Hepatocyte (in vitro differentiated cells): ENCODE measurements around the gene PARP12. TPM values are rescaled to one million over a fixed set of nuclear protein-coding genes. Genes with fewer than 3 reads are reported as not detected.
A peak's percentile ranks its signal among the peaks of the same experiment; 100 is the strongest.

ENCODE experiments used
- DNase-seq: peaks from one replicate; pipeline ENCODE4 v3.0.0-alpha.2; 2016; ENCODE audit warnings: low spot score
- H2AFZ ChIP-seq: fragments of 200-600 bp; sonication (generic); 2 replicates; pipeline ENCODE4 v1.6.0; 2016; ENCODE audit warnings: antibody characterized with exemption, mild to moderate bottlenecking
- H3K27ac ChIP-seq: fragments of 200-600 bp; sonication (generic); 2 replicates; pipeline ENCODE4 v1.5.1; 2016; ENCODE audit warnings: mild to moderate bottlenecking
- H3K27me3 ChIP-seq: fragments of 200-600 bp; sonication (generic); 2 replicates; pipeline ENCODE4 v1.6.1; 2016
- H3K36me3 ChIP-seq: fragments of 200-600 bp; sonication (generic); replicated peaks from 2 replicates; pipeline ENCODE4 v1.5.1; 2016; ENCODE audit warnings: low read depth; ENCODE audit not compliant: insufficient read depth
- H3K4me1 ChIP-seq: fragments of 200-600 bp; sonication (generic); 2 replicates; pipeline ENCODE4 v1.5.1; 2016; ENCODE audit warnings: mild to moderate bottlenecking, moderate library complexity; ENCODE audit not compliant: insufficient read depth
- H3K4me2 ChIP-seq: fragments of 200-600 bp; sonication (generic); 2 replicates; pipeline ENCODE4 v1.6.0; 2016
- H3K4me3 ChIP-seq: fragments of 200-600 bp; sonication (generic); 2 replicates; pipeline ENCODE4 v1.5.1; 2016; ENCODE audit warnings: mild to moderate bottlenecking
- H3K79me2 ChIP-seq: fragments of 200-600 bp; sonication (generic); 2 replicates; pipeline ENCODE4 v1.6.0; 2017; ENCODE audit warnings: mild to moderate bottlenecking
- H3K9me2 ChIP-seq: fragments of 200-600 bp; sonication (generic); replicated peaks from 2 replicates; pipeline ENCODE4 v1.6.0; 2017; ENCODE audit warnings: mild to moderate bottlenecking; ENCODE audit not compliant: insufficient read depth
- H3K9me3 ChIP-seq: fragments of 200-600 bp; sonication (generic); 2 replicates; pipeline ENCODE4 v1.5.1; 2016; ENCODE audit warnings: low read depth, mild to moderate bottlenecking
- H4K20me1 ChIP-seq: fragments of 200-600 bp; sonication (generic); 2 replicates; pipeline ENCODE4 v1.6.0; 2016; ENCODE audit warnings: mild to moderate bottlenecking; ENCODE audit not compliant: insufficient read depth, poor library complexity, severe bottlenecking
- CTCF ChIP-seq: fragments of 200-600 bp; sonication (generic); IDR thresholded peaks from 2 replicates; pipeline ENCODE4 v1.5.1; 2016; ENCODE audit warnings: antibody characterized with exemption, mild to moderate bottlenecking; ENCODE audit not compliant: poor library complexity
- EZH2 ChIP-seq: fragments of 200-600 bp; sonication (generic); IDR thresholded peaks from 2 replicates; pipeline ENCODE4 v1.6.1; 2016; ENCODE audit warnings: antibody characterized with exemption, mild to moderate bottlenecking, borderline replicate concordance
- EZH2phosphoT487 ChIP-seq: fragments of 200-600 bp; sonication (generic); IDR thresholded peaks from one replicate; pipeline ENCODE4 v1.6.1; 2018; ENCODE audit warnings: antibody characterized with exemption, mild to moderate bottlenecking, low read depth, moderate library complexity; ENCODE audit not compliant: unreplicated experiment, severe bottlenecking
- WGBS: methylation state at CpG from one replicate; pipeline ENCODE4 v1.1.6; 2016; ENCODE audit warnings: low lambda C conversion rate; ENCODE audit errors: missing lambda C conversion rate; 5-methylcytosine and 5-hydroxymethylcytosine counted together
- polyA plus RNA-seq: library from polyadenylated mRNA; unstranded; fragments of >200 nt; fragmentation: Nextera tagmentation; extraction: Ambion mirVana; gene quantifications from 2 replicates; pipeline ENCODE4 v1.2.1, GENCODE V29; 2016
- total RNA-seq: library from RNA; depleted of rRNA; stranded (reverse); fragments of >200 nt; gene quantifications from 2 replicates; pipeline ENCODE4 v1.2.3, GENCODE V29; 2014

Gene PARP12
- total and polyA plus RNA-seq, 2 experiments from 2014 or later = 11.2 to 14.0 TPM

- peaks cover 10% of the 10 kb centered on the region for H3K4me1 ChIP-seq
- no peaks in the 10 kb centered on the region for H3K9me3 ChIP-seq
- no peaks in the 10 kb centered on the region for H4K20me1 ChIP-seq
- no peaks in the 10 kb centered on the region for H3K27me3 ChIP-seq
- peaks cover 7% of the 10 kb centered on the region for H3K79me2 ChIP-seq
- H3K4me3 ChIP-seq = no peak overlapping the region
- H3K4me2 ChIP-seq = no peak overlapping the region
- no peaks in the 10 kb centered on the region for H3K9me2 ChIP-seq
- TF ChIP-seq EZH2phosphoT487 = no peak
- no peak for TF ChIP-seq EZH2
- TF ChIP-seq CTCF = no peak
- H2AFZ ChIP-seq = no peak overlapping the region
- H3K27ac ChIP-seq = no peak overlapping the region
- H3K36me3 ChIP-seq = no peaks in the 10 kb centered on the region
- no peak for DNase-seq
Observed at GRCh38 chr7:140051820-140052219, 10.9 kb downstream of the PARP12 start.

GRCh38 chr7:140050100-140050499 is 12.7 kb downstream of the PARP12 start:
- DNase-seq = no peak

GRCh38 chr7:140049339-140050024 is 13.3 kb downstream of the PARP12 start:
- no peaks in the 10 kb centered on the region for H3K9me3 ChIP-seq
- no peak overlapping the region for H2AFZ ChIP-seq
- H3K36me3 ChIP-seq = no peaks in the 10 kb centered on the region
- H3K27ac ChIP-seq = peak overlapping the region; percentile 65
- 86% methylated on average over 5 of the region's 5 CpGs for WGBS
- no peaks in the 10 kb centered on the region for H4K20me1 ChIP-seq
- peaks cover 5% of the 10 kb centered on the region for H3K79me2 ChIP-seq
- H3K4me3 ChIP-seq = no peak overlapping the region
- peak; percentile 58 for DNase-seq
- H3K9me2 ChIP-seq = no peaks in the 10 kb centered on the region
- peaks cover 14% of the 10 kb centered on the region for H3K4me1 ChIP-seq
- H3K4me2 ChIP-seq = no peak overlapping the region
- TF ChIP-seq EZH2phosphoT487 (no peak), CTCF (no peak), EZH2 (no peak)
- no peaks in the 10 kb centered on the region for H3K27me3 ChIP-seq

More at GRCh38 chr7:140050100-140050499, 12.7 kb downstream of the PARP12 start:
- peaks cover 14% of the 10 kb centered on the region for H3K4me1 ChIP-seq
- H3K9me3 ChIP-seq = no peaks in the 10 kb centered on the region
- peak overlapping the region; percentile 65 for H3K27ac ChIP-seq
- no peak overlapping the region for H2AFZ ChIP-seq
- 93% methylated on average over 3 of the region's 3 CpGs for WGBS
- H3K79me2 ChIP-seq = peaks cover 5% of the 10 kb centered on the region
- H3K9me2 ChIP-seq = no peaks in the 10 kb centered on the region
- H4K20me1 ChIP-seq = no peaks in the 10 kb centered on the region
- H3K27me3 ChIP-seq = no peaks in the 10 kb centered on the region
- H3K4me2 ChIP-seq = no peak overlapping the region
- H3K36me3 ChIP-seq = no peaks in the 10 kb centered on the region
- H3K4me3 ChIP-seq = no peak overlapping the region
- no peak for TF ChIP-seq CTCF
- TF ChIP-seq EZH2 = no peak
- TF ChIP-seq EZH2phosphoT487 = no peak

- no peaks in the 10 kb centered on the region for H3K9me2 ChIP-seq
- no peaks in the 10 kb centered on the region for H3K27me3 ChIP-seq
- peak overlapping the region; percentile 64 for H3K27ac ChIP-seq
- H3K36me3 ChIP-seq = no peaks in the 10 kb centered on the region
- no peaks in the 10 kb centered on the region for H4K20me1 ChIP-seq
- peaks cover 14% of the 10 kb centered on the region for H3K4me1 ChIP-seq
- no peak for DNase-seq
- no peak for TF ChIP-seq EZH2
- no peak for TF ChIP-seq EZH2phosphoT487
- TF ChIP-seq CTCF = no peak
- H3K9me3 ChIP-seq = no peaks in the 10 kb centered on the region
- H3K4me2 ChIP-seq = peak overlapping the region; percentile 5
- H2AFZ ChIP-seq = no peak overlapping the region
- WGBS = 42% methylated on average over 1 of the region's 1 CpG
- peaks cover 5% of the 10 kb centered on the region for H3K79me2 ChIP-seq
- no peak overlapping the region for H3K4me3 ChIP-seq
Observed at GRCh38 chr7:140048989-140049338, 13.8 kb downstream of the PARP12 start.
